Measurements from ENCODE around the gene CEP162.
"Not testable (repeated sequence)": the region's sequence is repeated elsewhere in the genome, so short reads cannot be mapped to it uniquely, and the experiment has no call there.

Gene CEP162

DNA sequence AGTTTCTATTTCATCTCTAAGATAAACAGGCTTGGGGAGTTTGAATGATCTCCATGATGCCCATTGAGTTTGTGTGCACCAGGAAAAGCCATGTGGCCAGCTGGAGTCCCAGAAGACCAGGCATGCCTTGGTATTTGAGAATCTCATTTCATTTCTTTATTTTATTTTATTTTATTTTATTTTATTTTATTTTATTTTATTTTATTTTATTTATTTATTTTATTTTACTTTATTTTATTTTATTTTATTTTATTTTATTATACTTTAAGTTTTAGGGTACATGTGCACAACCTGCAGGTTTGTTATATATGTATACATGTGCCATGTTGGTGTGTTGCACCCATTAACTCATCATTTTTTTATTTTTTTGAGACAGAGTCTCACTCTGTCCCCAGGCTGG, 142.7 kb downstream of the CEP162 start:
- not testable (repeated sequence) for DNase-seq

DNA sequence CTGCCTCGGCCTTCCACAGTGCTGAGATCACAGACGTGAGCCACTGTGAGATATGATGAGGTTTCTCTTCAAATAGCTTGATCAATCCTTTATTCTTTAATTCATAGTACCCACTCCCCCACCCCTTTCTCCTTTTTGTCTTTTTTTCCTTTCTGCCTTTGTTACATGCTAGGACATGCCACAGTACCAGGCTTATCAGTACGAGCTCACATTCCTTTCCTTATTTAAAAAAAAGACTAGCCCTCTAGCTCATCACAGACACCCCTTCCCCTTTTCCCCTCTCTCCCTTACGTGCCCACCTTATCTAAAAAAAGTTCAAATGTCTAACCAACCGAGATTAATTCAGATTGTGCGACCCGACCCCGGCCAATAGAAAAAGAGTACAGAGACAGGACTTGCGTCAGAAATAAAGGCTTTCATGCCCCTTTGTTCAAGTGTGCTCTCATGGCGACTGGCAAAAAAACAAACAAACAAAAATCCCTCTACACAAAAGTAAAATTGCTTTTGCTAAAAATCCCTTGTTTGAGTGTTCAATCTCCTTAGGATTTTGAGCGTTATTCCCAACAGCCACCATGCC, 144.7 kb downstream of the CEP162 start:
- DNase-seq: no peak

GRCh38 chr6:84081222-84081621, 146.2 kb downstream of the CEP162 start:
- DNase-seq: no peak

DNA sequence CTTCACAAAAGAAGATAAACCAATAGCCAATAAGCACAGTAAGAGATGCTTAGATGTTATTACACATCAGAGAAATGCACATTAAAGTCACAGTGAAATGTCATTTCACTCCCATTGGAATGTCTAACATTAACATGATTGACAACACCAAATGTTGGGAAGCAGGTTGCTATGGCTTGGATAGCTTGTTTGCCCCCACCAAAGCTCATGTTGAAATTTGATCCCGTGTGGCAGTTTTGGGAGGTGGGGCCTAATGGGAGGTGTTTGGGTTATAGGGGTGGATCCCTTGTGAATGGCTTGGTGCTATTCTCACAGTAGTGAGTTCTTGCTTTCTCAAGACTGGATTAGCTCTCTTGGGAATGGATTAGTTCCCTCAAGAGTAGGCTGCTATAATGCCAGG, 149.1 kb downstream of the CEP162 start:
- no peak for DNase-seq

- DNase-seq: no peak
These were observed 149.8 kb downstream of the CEP162 start for GRCh38 chr6:84077645-84078044.

DNA sequence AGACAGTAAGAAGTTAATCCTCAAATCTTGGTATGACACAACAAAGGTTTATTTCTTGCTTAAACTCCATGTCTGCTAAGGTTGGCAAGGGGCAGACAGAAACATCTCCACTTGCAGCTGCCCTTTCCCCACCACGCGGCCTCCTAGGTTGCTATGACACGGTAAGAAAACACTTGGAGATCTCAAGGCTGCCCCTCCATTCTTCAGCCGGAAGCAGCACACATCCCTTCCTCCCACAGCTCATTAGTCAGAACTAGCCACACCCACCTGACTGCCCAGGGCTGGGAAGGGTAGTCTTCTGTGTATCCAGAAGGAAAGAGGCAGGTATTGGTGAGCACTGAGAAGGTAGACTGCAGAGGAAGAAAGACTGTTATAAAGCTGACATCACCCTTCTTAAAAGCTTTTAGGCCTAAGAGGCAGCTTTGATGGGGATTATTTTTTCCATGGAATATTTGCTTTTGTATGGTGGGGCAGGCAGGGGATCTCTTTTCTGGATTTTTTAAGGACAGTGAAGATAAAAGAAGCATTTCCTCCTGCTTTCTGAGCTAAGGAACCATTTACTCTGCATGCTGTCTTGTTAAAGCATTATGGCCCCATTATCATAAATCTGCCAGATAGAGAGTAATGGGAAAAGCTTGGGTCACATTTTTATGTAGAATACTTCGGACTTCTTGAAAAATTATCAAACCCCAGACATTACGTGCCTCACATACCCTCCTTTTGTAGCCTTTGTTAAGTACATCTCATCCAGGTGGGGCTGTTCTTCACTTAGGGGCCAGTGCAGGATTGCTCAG, 152.3 kb downstream of the CEP162 start:
- DNase-seq: no peak

All from NCI-H1092 treated with DMSO at 0.1 percent for 48 hours (cell line).